Measurements from ENCODE around the gene OR52D1.

GRCh38 chr11:5499671-5500070 lies 11.2 kb downstream of the OR52D1 start:
- TF ChIP-seq CTCF (optimal IDR thresholded peaks at IDR 0.05 in 1 of 3, IDR thresholded peaks at IDR 0.05 in 1 of 3, conservative IDR thresholded peaks at IDR 0.05 in 1 of 3; ENCODE audit: extremely low read depth in 1 of 3, insufficient read depth in 2 of 3, low read length in 3 of 3) (no peak), EZH2 (IDR thresholded peaks at IDR 0.05; ENCODE audit: low read length) (no peak)
